ENCODE results near the gene SLC38A2. TPM values are rescaled to one million over a fixed set of nuclear protein-coding genes. Genes with fewer than 3 reads are reported as not detected.

SLC38A2 gene
- 47.2 TPM for polyA plus RNA-seq (2012; ENCODE audit: missing spikeins)

DNA sequence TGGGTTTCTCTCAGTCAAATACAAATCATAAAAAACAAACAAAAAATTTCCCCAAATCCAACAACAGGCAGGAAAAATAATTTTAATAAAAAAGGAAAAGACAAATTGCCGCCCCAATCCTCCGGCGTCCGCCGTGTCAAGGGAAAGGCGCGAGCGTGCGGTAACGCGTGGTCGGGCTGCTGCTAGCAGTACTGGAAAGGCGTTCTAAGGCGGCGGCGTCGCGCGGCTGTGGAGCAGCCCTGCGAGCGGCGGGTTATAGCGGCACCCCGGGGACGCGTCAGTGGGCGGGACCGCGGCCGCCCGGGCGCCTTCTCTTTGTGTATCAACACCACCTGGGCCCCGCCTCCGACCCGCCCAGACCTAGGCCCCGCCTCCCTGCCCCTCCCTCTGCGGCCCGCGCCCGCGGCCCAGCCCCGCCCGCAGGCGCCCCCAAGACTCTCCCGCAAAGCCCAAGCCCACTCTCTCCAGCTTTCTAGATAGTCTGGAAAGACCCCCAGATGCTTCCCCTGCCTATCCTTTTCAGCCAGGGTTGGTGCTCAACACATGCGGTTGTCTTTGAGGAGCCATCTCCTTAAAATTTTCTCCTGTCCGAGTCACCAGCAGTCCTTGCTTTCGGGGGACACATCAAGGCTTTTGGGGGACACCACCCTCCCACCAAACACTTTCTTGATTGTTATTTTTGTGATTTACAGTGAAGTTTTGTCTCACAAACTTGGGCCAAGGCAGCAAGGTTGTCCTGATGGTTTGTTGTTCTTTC, at the start of gene SLC38A2:
SLC38A2 (minus strand) TSS at position 230 of the 757 bp plus-strand sequence. CDS start 1,480 bp downstream, outside the sequence.
- FAIRE-seq = peak; percentile 86
- peak; percentile 85 for DNase-seq (ENCODE audit: insufficient read length)
- TF ChIP-seq TAF1 (IDR thresholded peaks at IDR 0.05; ENCODE audit: borderline replicate concordance, low read depth, low read length) (peak; percentile 82), POLR2AphosphoS5 (IDR thresholded peaks at IDR 0.05; ENCODE audit: low read depth, low read length) (peak; percentile 99), POLR2A (IDR thresholded peaks at IDR 0.05; ENCODE audit: low read depth, low read length) (peak; percentile 99)

GRCh38 chr12:46419675-46420074, 47.1 kb upstream of the SLC38A2 start:
- no peak for TF ChIP-seq POLR2AphosphoS5 (IDR thresholded peaks at IDR 0.05; ENCODE audit: low read depth, low read length)
- no peak for TF ChIP-seq POLR2A (IDR thresholded peaks at IDR 0.05; ENCODE audit: low read depth, low read length)
- no peak for TF ChIP-seq TAF1 (IDR thresholded peaks at IDR 0.05; ENCODE audit: borderline replicate concordance, low read depth, low read length)
- DNase-seq (ENCODE audit: insufficient read length) (no peak), FAIRE-seq (no peak)

DNA sequence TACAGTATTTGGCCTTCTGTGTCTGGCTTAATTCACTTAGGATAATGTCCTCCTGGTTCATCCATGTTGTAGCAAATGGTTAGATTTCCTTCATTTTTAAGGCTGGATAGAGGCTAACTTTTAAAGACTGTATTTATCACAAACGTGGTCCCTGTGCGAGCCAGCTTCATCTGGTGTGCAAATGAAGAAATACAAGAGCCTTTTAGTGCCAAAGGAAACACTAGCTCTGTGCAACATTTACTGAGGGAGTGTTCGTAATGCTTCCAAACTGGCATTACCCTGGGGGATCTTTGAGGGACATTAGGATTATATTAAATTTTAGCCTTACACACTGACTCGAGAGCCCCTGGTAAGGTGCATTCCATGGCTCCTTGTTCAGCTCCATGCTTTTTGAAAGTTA, 43.0 kb upstream of the SLC38A2 start:
- FAIRE-seq = no peak

GRCh38 chr12:46414591-46415268, 42.2 kb upstream of the SLC38A2 start:
- DNase-seq (ENCODE audit: insufficient read length) = no peak
- TF ChIP-seq POLR2A (IDR thresholded peaks at IDR 0.05; ENCODE audit: low read depth, low read length) (no peak), TAF1 (IDR thresholded peaks at IDR 0.05; ENCODE audit: borderline replicate concordance, low read depth, low read length) (no peak), POLR2AphosphoS5 (IDR thresholded peaks at IDR 0.05; ENCODE audit: low read depth, low read length) (no peak)
- no peak for FAIRE-seq

More for the DNA sequence above, 43.0 kb upstream of the SLC38A2 start:
- DNase-seq (ENCODE audit: insufficient read length) = no peak
- TF ChIP-seq POLR2AphosphoS5 (IDR thresholded peaks at IDR 0.05; ENCODE audit: low read depth, low read length) (no peak), POLR2A (IDR thresholded peaks at IDR 0.05; ENCODE audit: low read depth, low read length) (no peak), TAF1 (IDR thresholded peaks at IDR 0.05; ENCODE audit: borderline replicate concordance, low read depth, low read length) (no peak)

DNA sequence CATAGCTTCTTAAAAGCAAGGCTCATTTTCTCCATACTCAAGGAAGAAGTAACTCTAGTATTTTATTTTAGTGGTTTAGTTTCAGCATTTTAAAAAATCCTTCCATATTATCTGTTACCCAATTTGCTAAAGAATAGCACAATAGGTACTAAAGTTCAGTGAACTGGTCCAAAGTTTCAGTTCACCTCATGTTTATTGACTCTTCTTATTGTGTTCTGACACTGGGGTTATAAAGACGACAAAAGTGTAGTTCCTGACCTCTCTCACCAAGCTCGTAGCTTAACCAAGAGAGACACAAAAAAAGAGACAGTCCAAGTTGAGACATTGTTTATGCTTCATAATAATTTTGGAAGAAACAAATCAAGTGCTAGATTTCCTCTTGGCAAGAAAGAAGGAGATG, 40.8 kb upstream of the SLC38A2 start:
- no peak for TF ChIP-seq POLR2A (IDR thresholded peaks at IDR 0.05; ENCODE audit: low read depth, low read length)
- no peak for TF ChIP-seq POLR2AphosphoS5 (IDR thresholded peaks at IDR 0.05; ENCODE audit: low read depth, low read length)
- no peak for TF ChIP-seq TAF1 (IDR thresholded peaks at IDR 0.05; ENCODE audit: borderline replicate concordance, low read depth, low read length)
- no peak for FAIRE-seq
- no peak for DNase-seq (ENCODE audit: insufficient read length)

GRCh38 chr12:46412857-46413256, 40.3 kb upstream of the SLC38A2 start:
- DNase-seq (ENCODE audit: insufficient read length) = no peak
- no peak for FAIRE-seq
- TF ChIP-seq POLR2AphosphoS5 (IDR thresholded peaks at IDR 0.05; ENCODE audit: low read depth, low read length) (no peak), TAF1 (IDR thresholded peaks at IDR 0.05; ENCODE audit: borderline replicate concordance, low read depth, low read length) (no peak), POLR2A (IDR thresholded peaks at IDR 0.05; ENCODE audit: low read depth, low read length) (no peak)

- no peak for TF ChIP-seq POLR2A (IDR thresholded peaks at IDR 0.05; ENCODE audit: low read depth, low read length)
- no peak for TF ChIP-seq POLR2AphosphoS5 (IDR thresholded peaks at IDR 0.05; ENCODE audit: low read depth, low read length)
- no peak for TF ChIP-seq TAF1 (IDR thresholded peaks at IDR 0.05; ENCODE audit: borderline replicate concordance, low read depth, low read length)
- DNase-seq (ENCODE audit: insufficient read length) (no peak), FAIRE-seq (no peak)
Observed at GRCh38 chr12:46410495-46410894, 37.9 kb upstream of the SLC38A2 start.

GRCh38 chr12:46409974-46410373, 37.4 kb upstream of the SLC38A2 start:
- DNase-seq (ENCODE audit: insufficient read length) (no peak), FAIRE-seq (no peak)
- no peak for TF ChIP-seq POLR2AphosphoS5 (IDR thresholded peaks at IDR 0.05; ENCODE audit: low read depth, low read length)
- no peak for TF ChIP-seq POLR2A (IDR thresholded peaks at IDR 0.05; ENCODE audit: low read depth, low read length)
- no peak for TF ChIP-seq TAF1 (IDR thresholded peaks at IDR 0.05; ENCODE audit: borderline replicate concordance, low read depth, low read length)

DNA sequence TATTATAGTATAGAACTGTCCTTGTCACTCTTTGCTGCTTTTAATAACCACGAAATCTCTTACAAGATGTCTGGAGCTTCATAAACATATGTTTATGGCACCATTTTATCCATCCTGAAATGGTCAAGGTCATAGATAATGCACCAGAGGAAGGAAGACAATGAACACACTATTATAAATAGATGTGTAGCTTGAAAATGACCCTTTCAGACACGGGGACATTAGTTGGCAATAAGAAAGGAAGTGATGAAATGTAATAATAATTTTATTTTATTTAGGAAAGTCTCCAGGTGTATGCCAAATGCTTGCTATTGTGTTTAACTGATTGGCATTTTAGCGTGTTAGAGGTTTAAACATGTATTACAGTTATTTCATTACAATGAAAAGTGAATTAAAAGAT, 36.8 kb upstream of the SLC38A2 start:
- no peak for DNase-seq (ENCODE audit: insufficient read length)
- FAIRE-seq = no peak
- TF ChIP-seq POLR2AphosphoS5 (IDR thresholded peaks at IDR 0.05; ENCODE audit: low read depth, low read length) (no peak), POLR2A (IDR thresholded peaks at IDR 0.05; ENCODE audit: low read depth, low read length) (no peak), TAF1 (IDR thresholded peaks at IDR 0.05; ENCODE audit: borderline replicate concordance, low read depth, low read length) (no peak)

DNA sequence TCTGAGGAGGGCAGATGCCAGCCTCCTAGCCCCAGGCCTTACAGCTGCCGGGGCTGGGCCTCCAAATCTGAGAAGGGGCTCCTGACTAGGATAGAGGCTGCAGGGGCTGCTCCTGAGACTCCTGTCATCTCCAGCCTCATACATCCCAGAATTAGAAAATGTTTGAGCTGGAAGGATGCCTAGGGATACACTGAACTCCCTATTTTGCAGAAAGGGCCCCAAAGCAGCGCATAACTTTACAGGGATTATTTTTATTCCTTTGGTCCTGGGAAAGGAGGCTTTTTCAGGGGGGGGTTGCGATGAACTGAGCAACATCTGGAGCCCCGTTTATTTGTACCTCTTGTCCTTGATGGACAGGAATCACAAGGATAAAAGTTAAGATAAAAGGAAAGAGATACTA, 35.9 kb upstream of the SLC38A2 start:
- TF ChIP-seq TAF1 (IDR thresholded peaks at IDR 0.05; ENCODE audit: borderline replicate concordance, low read depth, low read length) = no peak
- no peak for TF ChIP-seq POLR2A (IDR thresholded peaks at IDR 0.05; ENCODE audit: low read depth, low read length)
- no peak for FAIRE-seq
- DNase-seq (ENCODE audit: insufficient read length) = no peak

DNA sequence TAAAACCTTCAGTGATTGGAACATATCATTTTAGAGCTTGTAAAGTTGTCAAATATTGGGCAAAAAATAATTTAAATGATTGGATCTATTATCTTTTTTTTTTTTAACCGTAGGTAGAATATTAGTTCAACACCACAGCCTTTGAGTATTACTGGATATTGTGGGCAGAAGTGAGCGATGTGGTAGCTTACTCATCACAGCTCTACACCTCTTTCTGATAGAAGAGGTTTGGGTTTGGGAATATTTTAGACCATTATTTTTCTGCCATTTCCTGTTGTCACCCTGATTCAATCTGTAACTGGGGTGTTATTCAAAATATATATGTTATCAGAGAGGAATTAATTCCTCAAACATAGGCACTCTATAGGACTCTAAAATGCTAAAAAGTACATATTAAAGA, 34.8 kb upstream of the SLC38A2 start:
- FAIRE-seq = no peak
- TF ChIP-seq POLR2A (IDR thresholded peaks at IDR 0.05; ENCODE audit: low read depth, low read length) = no peak
- no peak for TF ChIP-seq TAF1 (IDR thresholded peaks at IDR 0.05; ENCODE audit: borderline replicate concordance, low read depth, low read length)
- TF ChIP-seq POLR2AphosphoS5 (IDR thresholded peaks at IDR 0.05; ENCODE audit: low read depth, low read length) = no peak
- no peak for DNase-seq (ENCODE audit: insufficient read length)
